K562 (cell line): ENCODE data around the gene IQCE. TPM values are rescaled to one million over a fixed set of nuclear protein-coding genes. Genes with fewer than 3 reads are reported as not detected.

Source experiments
- CBX5 ChIP-seq: IDR thresholded peaks from 2 replicates; pipeline ENCODE4 v1.6.1; 2014; ENCODE audit warnings: low read depth, borderline replicate concordance
- CEBPG ChIP-seq, 3 experiments: fragments of 200-800 bp in 1 of 3; sonication (Bioruptor generic) in 1 of 3; sonication (generic) in 1 of 3; formaldehyde crosslinking in 1 of 3; IDR thresholded peaks in 2 of 3; conservative IDR thresholded peaks in 1 of 3; 2 replicates each; pipeline versions ENCODE4 v1.6.1 to v1.8.0; 2016 to 2022; ENCODE audit warnings: missing compliant biosample characterization in 2 of 3, missing genetic modification characterization in 2 of 3, mild to moderate bottlenecking in 1 of 3, missing genetic modification reagents in 1 of 3
- GABPB2 ChIP-seq: fragments of 250-450 bp; sonication (Bioruptor Pico); conservative IDR thresholded peaks from 2 replicates; pipeline ENCODE4 v1.5.1; 2021; ENCODE audit warnings: mild to moderate bottlenecking
- TFE3 ChIP-seq: fragments of 450-650 bp; formaldehyde crosslinking; IDR thresholded peaks from 2 replicates; pipeline ENCODE4 v1.4.0; 2020; ENCODE audit warnings: mild to moderate bottlenecking, mixed read lengths
- USF2 ChIP-seq: sonication (generic); formaldehyde crosslinking; IDR thresholded peaks from 2 replicates; pipeline ENCODE4 v1.5.0; 2020; ENCODE audit warnings: missing genetic modification reagents
- polyA plus RNA-seq, 8 experiments: library from polyadenylated mRNA; depleted of rRNA in 4 of 8; stranded (reverse) in 5 of 8; unstranded in 3 of 8; fragments of >200 nt; fragmentation: Nextera tagmentation in 2 of 8; fragmentation: Illumina TruSeq in 1 of 8; extraction: Ambion mirVana in 2 of 8; extraction: Trizol in 1 of 8; gene quantifications; 2 replicates each; pipeline versions ENCODE4 v1.2.1 to v1.2.3, GENCODE V29; 2011 to 2014; ENCODE audit warnings: inconsistent platforms in 1 of 8, missing spikeins in 1 of 8
- total RNA-seq, 7 experiments: library from RNA; depleted of rRNA in 6 of 7; stranded (reverse); fragments of >200 nt in 6 of 7; fragmentation: Illumina TruSeq in 2 of 7; extraction: Trizol in 2 of 7; gene quantifications; 2 replicates each; pipeline versions ENCODE4 v1.2.1 to v1.2.3, GENCODE V29; 2011 to 2021; ENCODE audit warnings: low replicate concordance in 1 of 7

Gene IQCE
- total and polyA plus RNA-seq, 9 of the 15 experiments (the other 6 are each of a cell fraction or from before 2014, with no cell fraction given) = 0.18 to 8.5 (median 4.2) TPM

DNA sequence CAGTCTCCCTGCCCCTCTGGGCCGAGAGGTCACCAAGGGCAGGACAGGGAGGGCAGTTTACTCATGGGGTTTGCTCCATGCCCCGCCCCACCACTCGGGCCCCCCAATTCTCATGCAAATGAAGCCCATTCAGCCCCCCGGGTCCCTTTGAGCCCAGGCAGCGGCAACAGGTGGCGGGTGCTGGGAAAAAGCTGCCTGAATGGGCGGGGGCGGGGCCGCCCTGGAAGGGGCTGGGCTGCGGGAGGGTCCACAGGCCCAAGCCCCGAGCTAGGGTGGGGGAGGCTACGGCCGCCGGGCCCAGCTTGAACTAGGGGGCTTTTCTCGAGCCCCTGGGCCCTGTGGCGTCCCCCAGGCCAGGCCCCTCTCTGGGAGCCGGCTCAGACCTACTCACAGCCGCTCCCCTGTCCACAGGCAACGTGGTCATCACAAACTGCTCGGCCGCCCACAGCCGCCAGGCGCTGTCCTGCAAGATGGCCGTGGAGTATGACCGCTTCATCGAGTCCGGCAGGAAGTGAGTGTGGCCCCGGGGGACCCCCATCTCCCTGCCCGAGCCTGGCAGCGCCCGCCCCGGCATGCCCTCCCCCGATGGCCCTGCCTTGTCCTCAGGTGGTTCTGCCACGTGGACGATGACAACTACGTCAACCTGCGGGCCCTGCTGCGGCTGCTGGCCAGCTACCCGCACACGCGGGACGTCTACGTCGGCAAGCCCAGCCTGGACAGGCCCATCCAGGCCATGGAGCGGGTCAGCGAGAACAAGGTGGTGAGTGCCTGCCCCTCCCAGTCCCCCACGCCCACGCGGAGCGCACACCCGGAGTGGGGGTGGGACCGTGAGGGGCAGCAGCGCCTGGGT, 33.7 kb upstream of the IQCE start (continued):
- no peak for TF ChIP-seq TFE3 (CRISPR knock-in tag)
- no peak for TF ChIP-seq USF2
- TF ChIP-seq GABPB2 (CRISPR knock-in tag) = no peak
- TF ChIP-seq CEBPG (CRISPR knock-in tag; IDR thresholded peaks at IDR 0.05) = no peak
- TF ChIP-seq CEBPG (tag; conservative IDR thresholded peaks at IDR 0.05 in 1 of 2, IDR thresholded peaks at IDR 0.05 in 1 of 2) = no peak
- TF ChIP-seq CBX5 = no peak
- TF ChIP-seq, all 486 proteins: peak for 5
